Measurements from ENCODE around the gene IMMT. TPM values are rescaled to one million over a fixed set of nuclear protein-coding genes. Genes with fewer than 3 reads are reported as not detected.
"Not testable (repeated sequence)": the region's sequence is repeated elsewhere in the genome, so short reads cannot be mapped to it uniquely, and the experiment has no call there.

IMMT gene
- total RNA-seq (10 to 100 TPM; 50.4 to 80.9 (median 72.2) TPM), polyA plus RNA-seq (10 to 100 TPM; 30.7 to 43.4 (median 35.1) TPM)
- long read RNA-seq, donor 1, partial matches to known transcripts: 22 of 32 reads
- long read RNA-seq, donor 1, other reads (novel, unspliced or antisense): 8 of 32 reads
- long read RNA-seq, donor 2, partial matches to known transcripts: 5 of 14 reads
- long read RNA-seq, donor 2, other reads (novel, unspliced or antisense): 5 of 14 reads

GRCh38 chr2:86195055-86195807 lies at the start of gene IMMT:
TSS of gene IMMT (minus strand) at chr2:86195462. CDS start at chr2:86195382, 80 bp downstream.
- intact Hi-C loops (cut with DNase I; ENCODE audit: low total_unique reads): no loop called here
- Histone ChIP-seq H3K4me1 (peaks cover 26 to 78% (median 66%) of the 10 kb centered on the region in 6 donors), H3K27ac (peak within 1 kb of the TSS; percentile 82 to 100 (median 100)), H3K36me3 (peaks cover 0 to 25% (median 0%) of the 10 kb centered on the region in 6 donors), H3K9me3 (no peaks in the 10 kb centered on the region), H3K27me3 (replicated peaks in 1 of 7) (no peaks in the 10 kb centered on the region), H3K4me3 (peak within 1 kb of the TSS; percentile 66 to 99 (median 95))
- WGBS, 5 donors: 0 to 1% (median 1%) methylated on average over 24 to 74 of the region's 74 CpGs
- peak in 1 of 11 experiments; percentile 10 for TF ChIP-seq CTCF (IDR thresholded peaks at IDR 0.05 in 8 of 11, conservative IDR thresholded peaks at IDR 0.05 in 3 of 11)
- peak; percentile 98 to 99 (median 98) for TF ChIP-seq POLR2AphosphoS5 (IDR thresholded peaks at IDR 0.05)
- TF ChIP-seq POLR2A (IDR thresholded peaks at IDR 0.05): peak in 2 of 3 donors; percentile 76 to 85
- DNase-seq: peak; percentile 98

- H3K4me3 ChIP-seq; H3K27ac ChIP-seq; intact Hi-C loops (cut with DNase I; ENCODE audit: low total_unique reads); DNase-seq; H3K36me3 ChIP-seq; H3K9me3 ChIP-seq; H3K27me3 ChIP-seq (replicated peaks in 1 of 7): not testable (repeated sequence)
- peaks cover 0 to 38% (median 12%) of the 10 kb centered on the region in 6 donors for H3K4me1 ChIP-seq
- WGBS, 5 donors: 93 to 97% (median 95%) methylated on average over 5 of the region's 5 CpGs
Measured at GRCh38 chr2:86244781-86245180, 49.5 kb upstream of the IMMT start.

GRCh38 chr2:86243950-86244733 lies 48.9 kb upstream of the IMMT start:
- Histone ChIP-seq H3K36me3 (no peaks in the 10 kb centered on the region), H3K9me3 (no peaks in the 10 kb centered on the region), H3K27ac (no peak overlapping the region), H3K27me3 (replicated peaks in 1 of 7) (no peaks in the 10 kb centered on the region), H3K4me1 (peaks cover 0 to 43% (median 12%) of the 10 kb centered on the region in 6 donors), H3K4me3 (no peak overlapping the region)
- TF ChIP-seq POLR2AphosphoS5 (IDR thresholded peaks at IDR 0.05) (no peak), POLR2A (IDR thresholded peaks at IDR 0.05) (no peak), CTCF (IDR thresholded peaks at IDR 0.05 in 8 of 11, conservative IDR thresholded peaks at IDR 0.05 in 3 of 11) (no peak)
- 68 to 78% (median 70%) methylated on average over 5 of the region's 5 CpGs for WGBS, 5 donors
- DNase-seq: no peak
- intact Hi-C loops (cut with DNase I; ENCODE audit: low total_unique reads): no loop called here

GRCh38 chr2:86243272-86243671 lies 48.0 kb upstream of the IMMT start:
- Histone ChIP-seq H3K9me3 (no peaks in the 10 kb centered on the region), H3K36me3 (no peaks in the 10 kb centered on the region), H3K4me3 (no peak overlapping the region), H3K4me1 (peaks cover 0 to 51% (median 18%) of the 10 kb centered on the region in 6 donors), H3K27ac (no peak overlapping the region), H3K27me3 (replicated peaks in 1 of 7) (no peaks in the 10 kb centered on the region)
- no peak for TF ChIP-seq POLR2A (IDR thresholded peaks at IDR 0.05)
- no peak for TF ChIP-seq POLR2AphosphoS5 (IDR thresholded peaks at IDR 0.05)
- TF ChIP-seq CTCF (IDR thresholded peaks at IDR 0.05 in 8 of 11, conservative IDR thresholded peaks at IDR 0.05 in 3 of 11): no peak
- 81 to 93% (median 86%) methylated on average over 6 of the region's 6 CpGs for WGBS, 5 donors
- no peak for DNase-seq
- intact Hi-C loops (cut with DNase I; ENCODE audit: low total_unique reads): no loop called here

All from spleen (tissue), 13 donors.